Activated CD4-positive, CD25-positive, alpha-beta regulatory T cell (primary cell): ENCODE data around the gene GIT2.
"Not testable (repeated sequence)": the region's sequence is repeated elsewhere in the genome, so short reads cannot be mapped to it uniquely, and the experiment has no call there.

Source experiments
- DNase-seq, 4 experiments: peaks; one replicate each; lab custom pipeline; 2025; lab: John Stamatoyannopoulos, UW

GIT2 gene

GRCh38 chr12:109920261-109920780 lies 75.8 kb downstream of the GIT2 start:
- no peak for DNase-seq

GRCh38 chr12:109919456-109919855 lies 76.7 kb downstream of the GIT2 start:
- DNase-seq = no peak

GRCh38 chr12:109916045-109916444 lies 80.1 kb downstream of the GIT2 start:
- DNase-seq = no peak

GRCh38 chr12:109915171-109916040 lies 80.8 kb downstream of the GIT2 start:
- no peak for DNase-seq

GRCh38 chr12:109914461-109914860 lies 81.7 kb downstream of the GIT2 start:
- DNase-seq = no peak

GRCh38 chr12:109912855-109913321 lies 83.3 kb downstream of the GIT2 start:
- no peak for DNase-seq

GRCh38 chr12:109910969-109911348 lies 85.2 kb downstream of the GIT2 start:
- no peak for DNase-seq

GRCh38 chr12:109910254-109910968 lies 85.8 kb downstream of the GIT2 start:
- DNase-seq = no peak

GRCh38 chr12:109905301-109905700 lies 90.9 kb downstream of the GIT2 start:
- no peak for DNase-seq

- no peak for DNase-seq
Measured at GRCh38 chr12:109902891-109903418, 93.2 kb downstream of the GIT2 start.

- DNase-seq = no peak
Measured at GRCh38 chr12:109900752-109901580, 95.2 kb downstream of the GIT2 start.

- peak; percentile 23 to 63 (median 40) for DNase-seq
Measured at GRCh38 chr12:109899783-109900751, 96.1 kb downstream of the GIT2 start, which contains the start of gene TCHP. TSS of gene TCHP (plus strand) at chr12:109900274. CDS start at chr12:109903027, 2,753 bp downstream.

GRCh38 chr12:109899345-109899744 lies 96.8 kb downstream of the GIT2 start:
- DNase-seq = not testable (repeated sequence)

- DNase-seq = no peak
Measured at GRCh38 chr12:109897029-109897428, 99.1 kb downstream of the GIT2 start.

GRCh38 chr12:109896188-109896587 lies 100.0 kb downstream of the GIT2 start:
- DNase-seq = no peak

GRCh38 chr12:109894939-109895338 lies 101.2 kb downstream of the GIT2 start:
- DNase-seq = no peak

GRCh38 chr12:109893261-109893995 lies 102.7 kb downstream of the GIT2 start:
- DNase-seq = no peak

GRCh38 chr12:109892748-109893147 lies 103.4 kb downstream of the GIT2 start:
- DNase-seq = no peak

- no peak for DNase-seq
Measured at GRCh38 chr12:109892165-109892715, 103.9 kb downstream of the GIT2 start.
